GM10266 (cell line): ENCODE measurements around the gene WWTR1.
A peak's percentile ranks its signal among the peaks of the same experiment; 100 is the strongest.

ENCODE experiments used
- DNase-seq: peaks from one replicate; pipeline ENCODE4 v3.0.0; 2012; ENCODE audit errors: extremely low spot score
- TF ChIP-seq, protein P1 (sequence below): IDR thresholded peaks from 2 replicates; pipeline ENCODE4 v1.5.1; 2012; ENCODE audit warnings: mild to moderate bottlenecking, low read depth; ENCODE audit not compliant: control insufficient read depth, insufficient read depth; ENCODE audit errors: missing control alignments

Gene WWTR1

DNA sequence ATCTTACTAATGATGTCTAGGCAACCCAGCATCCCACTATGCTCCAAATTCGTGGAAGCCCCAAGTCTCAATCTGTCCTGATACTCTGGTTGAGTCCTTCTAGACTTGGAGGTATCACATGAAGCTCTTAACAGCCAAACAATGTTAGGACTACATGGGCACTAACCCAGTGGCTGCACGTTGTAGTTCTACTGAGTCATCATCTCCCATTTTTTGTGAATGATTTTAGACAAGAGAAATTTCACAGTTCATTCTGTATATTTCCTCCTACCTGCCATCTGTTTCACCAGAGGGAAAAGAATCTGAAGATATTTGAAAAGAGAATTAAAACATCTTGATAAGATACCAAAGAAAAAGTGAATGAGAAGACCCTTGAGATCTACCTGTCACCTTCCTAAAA, 9.8 kb upstream of the WWTR1 start:
- TF ChIP-seq, protein P1, sequence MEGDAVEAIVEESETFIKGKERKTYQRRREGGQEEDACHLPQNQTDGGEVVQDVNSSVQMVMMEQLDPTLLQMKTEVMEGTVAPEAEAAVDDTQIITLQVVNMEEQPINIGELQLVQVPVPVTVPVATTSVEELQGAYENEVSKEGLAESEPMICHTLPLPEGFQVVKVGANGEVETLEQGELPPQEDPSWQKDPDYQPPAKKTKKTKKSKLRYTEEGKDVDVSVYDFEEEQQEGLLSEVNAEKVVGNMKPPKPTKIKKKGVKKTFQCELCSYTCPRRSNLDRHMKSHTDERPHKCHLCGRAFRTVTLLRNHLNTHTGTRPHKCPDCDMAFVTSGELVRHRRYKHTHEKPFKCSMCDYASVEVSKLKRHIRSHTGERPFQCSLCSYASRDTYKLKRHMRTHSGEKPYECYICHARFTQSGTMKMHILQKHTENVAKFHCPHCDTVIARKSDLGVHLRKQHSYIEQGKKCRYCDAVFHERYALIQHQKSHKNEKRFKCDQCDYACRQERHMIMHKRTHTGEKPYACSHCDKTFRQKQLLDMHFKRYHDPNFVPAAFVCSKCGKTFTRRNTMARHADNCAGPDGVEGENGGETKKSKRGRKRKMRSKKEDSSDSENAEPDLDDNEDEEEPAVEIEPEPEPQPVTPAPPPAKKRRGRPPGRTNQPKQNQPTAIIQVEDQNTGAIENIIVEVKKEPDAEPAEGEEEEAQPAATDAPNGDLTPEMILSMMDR = no peak
- no peak for DNase-seq

DNA sequence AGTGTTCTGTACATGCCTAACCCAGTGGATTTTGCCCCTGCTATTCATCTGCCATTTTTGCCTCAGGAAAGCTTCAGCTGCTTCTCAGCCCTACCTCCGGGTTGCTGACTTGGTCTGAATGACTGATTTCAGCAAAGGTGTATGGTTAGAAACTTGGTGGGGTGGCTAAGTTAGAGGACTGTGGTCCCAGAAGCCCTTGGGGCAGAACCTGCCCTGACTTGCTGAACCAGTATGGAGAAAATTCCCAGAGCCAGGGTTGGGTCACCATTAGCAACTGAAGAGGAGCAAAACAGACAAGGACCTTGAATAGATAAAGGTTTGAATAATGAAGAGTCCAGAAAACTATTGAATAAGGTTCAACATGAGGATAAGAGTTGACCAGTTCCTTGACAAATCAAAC, 6.1 kb upstream of the WWTR1 start:
- no peak for DNase-seq
- TF ChIP-seq, protein P1 = no peak

DNA sequence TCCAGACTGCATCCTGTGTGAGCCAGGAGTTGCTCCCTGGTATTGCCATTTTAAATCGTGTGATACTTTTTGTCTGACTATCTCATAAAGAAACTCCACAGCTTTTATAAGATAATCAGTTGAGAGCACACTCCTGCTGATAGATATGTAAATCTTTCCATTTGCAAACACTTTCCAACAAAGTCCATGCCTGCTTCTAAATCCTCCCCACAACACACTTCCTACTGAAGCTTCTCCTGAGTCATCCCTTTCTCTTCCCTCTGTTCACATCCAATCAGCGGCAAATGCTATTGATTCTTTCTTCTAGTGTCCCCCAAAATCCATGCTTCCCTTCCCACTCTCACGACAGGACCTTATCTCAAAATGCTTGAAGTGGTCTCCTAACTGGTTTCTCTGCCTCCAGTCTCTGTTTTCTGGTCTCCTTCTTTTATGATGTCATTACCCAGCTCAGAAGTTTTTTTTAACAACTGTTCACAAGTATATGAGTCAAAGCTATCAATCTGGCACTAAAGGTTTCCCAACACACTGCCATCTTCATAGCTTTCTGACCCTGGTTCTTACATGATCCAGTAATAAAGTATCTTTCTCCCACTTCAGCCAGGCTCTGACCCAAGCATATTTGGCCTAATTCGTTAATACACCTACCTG, 4.5 kb upstream of the WWTR1 start:
- TF ChIP-seq, protein P1 = no peak
- DNase-seq = no peak

DNA sequence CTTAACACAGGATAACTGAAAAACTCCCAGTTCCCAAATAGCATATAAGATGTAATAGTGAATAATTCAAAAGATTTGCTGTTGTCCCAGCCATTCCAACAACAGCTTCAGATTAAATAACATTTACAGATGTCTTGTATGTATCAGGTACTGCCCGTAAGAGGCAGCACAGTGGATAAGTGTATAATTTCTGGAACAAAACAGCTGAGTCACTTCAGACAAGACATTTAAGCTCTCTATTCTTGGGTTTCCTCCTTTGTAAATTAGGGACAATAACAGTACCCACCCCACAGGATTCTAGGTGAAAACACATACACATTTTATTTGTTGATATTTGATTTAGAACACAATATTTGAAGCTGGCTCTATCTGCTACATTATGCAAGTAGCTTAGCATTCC, 2.6 kb upstream of the WWTR1 start:
- TF ChIP-seq, protein P1 = no peak
- no peak for DNase-seq

DNA sequence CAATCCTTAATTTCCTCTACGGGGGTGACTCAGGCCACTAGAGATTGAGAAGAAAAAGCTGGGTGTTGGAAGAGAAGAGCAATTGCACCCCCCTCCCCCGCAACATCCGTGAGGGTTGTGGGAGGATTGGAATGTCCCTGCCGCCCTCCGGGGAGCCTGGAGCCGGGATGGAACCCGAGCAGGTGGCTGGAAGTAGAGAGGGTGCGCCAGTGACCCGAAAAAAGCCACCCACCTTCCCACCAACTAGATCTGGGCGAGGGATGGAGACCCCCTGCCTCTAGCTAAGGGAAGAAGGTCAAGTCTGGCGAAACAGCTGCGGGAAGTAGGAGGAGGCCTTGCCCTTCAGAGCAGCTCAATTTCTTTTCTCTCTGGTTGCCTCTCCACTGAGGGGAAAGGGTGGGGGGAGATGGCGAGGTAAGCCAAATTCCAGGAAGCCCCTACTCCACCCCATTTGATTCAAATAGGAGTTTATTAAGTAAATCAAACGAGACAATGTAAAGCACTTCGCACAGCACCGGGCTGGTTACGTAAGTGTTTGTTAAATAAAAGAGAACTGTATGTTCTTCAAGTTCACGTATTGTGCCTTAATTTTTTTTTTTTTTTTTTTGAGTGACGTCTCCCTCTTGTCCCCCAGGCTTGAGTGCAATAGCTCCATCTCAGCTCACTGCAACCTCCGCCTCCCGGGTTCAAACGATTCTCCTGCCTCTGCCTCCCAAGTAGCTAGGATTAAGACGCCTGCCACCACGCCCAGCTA, 1.1 kb upstream of the WWTR1 start:
- TF ChIP-seq, protein P1 = no peak
- peak; percentile 44 for DNase-seq

DNA sequence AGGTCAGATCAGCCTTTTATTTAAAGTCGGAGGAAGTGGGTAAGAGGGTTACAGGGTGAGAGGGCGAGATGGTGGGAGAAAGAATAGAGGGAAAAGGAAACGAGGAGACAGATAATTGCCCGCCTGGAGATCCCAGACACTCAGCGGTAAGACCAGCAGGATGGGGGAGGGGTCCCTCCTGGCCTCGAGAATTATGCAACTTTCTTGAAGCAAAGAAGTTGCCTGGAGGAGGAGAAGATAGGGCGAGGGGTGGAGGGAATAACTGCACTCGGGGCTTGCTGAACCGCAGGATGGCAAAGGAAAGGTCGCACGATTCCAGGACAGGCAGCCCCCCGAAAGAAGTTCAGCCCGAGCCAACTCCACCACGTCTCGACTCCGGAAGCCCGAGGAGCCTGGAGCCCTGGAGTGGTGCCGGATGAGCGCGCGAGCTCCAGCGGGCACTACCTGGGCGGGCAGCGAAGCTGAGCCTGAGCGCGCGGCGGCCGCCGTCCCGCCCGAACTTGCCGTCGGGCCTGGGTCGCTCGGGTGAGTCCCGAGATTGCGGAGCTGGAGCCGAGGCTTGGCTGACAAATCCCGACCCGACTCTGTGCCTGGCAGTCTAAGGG, 402 bp downstream of the WWTR1 start:
- TF ChIP-seq, protein P1 = no peak
- no peak for DNase-seq
